Small intestine (tissue), 7 donors: ENCODE data around the gene GLG1. TPM values are rescaled to one million over a fixed set of nuclear protein-coding genes. Genes with fewer than 3 reads are reported as not detected.
"Not testable (repeated sequence)": the region's sequence is repeated elsewhere in the genome, so short reads cannot be mapped to it uniquely, and the experiment has no call there.

Experiments
- DNase-seq, 2 donors: peaks; one replicate each; pipeline versions ENCODE4 v3.0.0 to v3.0.0-alpha.2; 2013
- FAIRE-seq: peaks from 2 replicates; lab custom pipeline; 2012; peaks lifted over from hg19 to GRCh38; lab: Jason Lieb, UNC
- H3K27ac ChIP-seq, 3 donors: one replicate each; pipeline ENCODE4 v1.5.1; 2013; ENCODE audit warnings: low read length in 2 of 3, mild to moderate bottlenecking in 2 of 3, control low read depth in 1 of 3, inconsistent platforms in 1 of 3, low read depth in 1 of 3, moderate library complexity in 1 of 3
- H3K27me3 ChIP-seq, 3 donors: one replicate each; pipeline ENCODE4 v1.6.1; 2013; ENCODE audit warnings: low read length in 3 of 3, inconsistent platforms in 1 of 3; ENCODE audit not compliant: control insufficient read depth in 3 of 3, insufficient read depth in 3 of 3
- H3K36me3 ChIP-seq, 3 donors: one replicate each; pipeline ENCODE4 v1.6.1; 2013; ENCODE audit warnings: low read length in 3 of 3, inconsistent platforms in 1 of 3, low read depth in 1 of 3, mild to moderate bottlenecking in 1 of 3, moderate library complexity in 1 of 3; ENCODE audit not compliant: control insufficient read depth in 3 of 3, insufficient read depth in 2 of 3
- H3K4me1 ChIP-seq, 3 donors: one replicate each; pipeline ENCODE4 v1.6.1; 2013; ENCODE audit warnings: low read length in 2 of 3, inconsistent platforms in 1 of 3, low read depth in 1 of 3, mild to moderate bottlenecking in 1 of 3, moderate library complexity in 1 of 3; ENCODE audit not compliant: control insufficient read depth in 3 of 3, insufficient read depth in 2 of 3
- H3K4me3 ChIP-seq, 3 donors: one replicate each; pipeline ENCODE4 v1.5.1; 2013; ENCODE audit warnings: low read length in 3 of 3, control low read depth in 1 of 3, inconsistent platforms in 1 of 3, low read depth in 1 of 3, mild to moderate bottlenecking in 1 of 3, moderate library complexity in 1 of 3
- H3K9me3 ChIP-seq, 2 donors: one replicate each; pipeline ENCODE4 v1.6.1; 2013; ENCODE audit warnings: low read depth in 1 of 2, low read length in 1 of 2; ENCODE audit not compliant: control insufficient read depth in 2 of 2, insufficient read depth in 1 of 2
- WGBS, 3 donors: extraction: QIAGEN DNeasy Blood & Tissue Kit; methylation state at CpG; one replicate each; pipeline ENCODE4 v1.1.7; 2013; 5-methylcytosine and 5-hydroxymethylcytosine counted together
- polyA plus RNA-seq, 4 donors: library from polyadenylated mRNA; stranded (reverse) in 3 of 4; unstranded in 1 of 4; fragments of 200-250 nt in 3 of 4; fragments of 120-200 nt in 1 of 4; gene quantifications; one replicate each; pipeline versions ENCODE4 v1.2.1 to v1.2.3, GENCODE V29; 2013
- donor health status: healthy with polysubstance abuse.
- donor health status: control.
- donor health status: control.
- donor health status: Bipolar disorder and iron deficiency.
- donor health status: healthy.

GLG1 gene
- polyA plus RNA-seq, 4 donors: 12.2 to 102 (median 28.2) TPM

- not testable (repeated sequence) for H3K9me3 ChIP-seq, H3K4me1 ChIP-seq, DNase-seq, FAIRE-seq, H3K27me3 ChIP-seq, H3K36me3 ChIP-seq, H3K27ac ChIP-seq, H3K4me3 ChIP-seq
- WGBS, 3 donors: 86 to 91% (median 90%) methylated on average over 7 of the region's 7 CpGs
Observed at GRCh38 chr16:74550227-74551019, 56.5 kb downstream of the GLG1 start.

GRCh38 chr16:74546112-74546511 lies 60.8 kb downstream of the GLG1 start:
- not testable (repeated sequence) for H3K4me3 ChIP-seq, H3K9me3 ChIP-seq, H3K27me3 ChIP-seq, DNase-seq, H3K36me3 ChIP-seq, FAIRE-seq, H3K27ac ChIP-seq, H3K4me1 ChIP-seq
- 97 to 100% (median 98%) methylated on average over 4 of the region's 4 CpGs for WGBS, 3 donors

GRCh38 chr16:74542911-74543578 lies 63.9 kb downstream of the GLG1 start:
- H3K9me3 ChIP-seq, H3K36me3 ChIP-seq, FAIRE-seq, H3K27ac ChIP-seq, H3K4me1 ChIP-seq, H3K27me3 ChIP-seq, H3K4me3 ChIP-seq, DNase-seq: not testable (repeated sequence)
- 89 to 93% (median 90%) methylated on average over 1 of the region's 3 CpGs for WGBS, 3 donors

- not testable (repeated sequence) for H3K9me3 ChIP-seq, H3K27ac ChIP-seq, FAIRE-seq, H3K4me3 ChIP-seq, H3K4me1 ChIP-seq, H3K27me3 ChIP-seq, H3K36me3 ChIP-seq
- peak; percentile 58 to 81 for DNase-seq
- WGBS, 3 donors: 10 to 58% (median 22%) methylated on average over 6 of the region's 6 CpGs
Observed at GRCh38 chr16:74540663-74541062, 66.3 kb downstream of the GLG1 start.

GRCh38 chr16:74538801-74539200 lies 68.1 kb downstream of the GLG1 start:
- not testable (repeated sequence) for H3K27ac ChIP-seq, H3K4me1 ChIP-seq, H3K27me3 ChIP-seq, H3K36me3 ChIP-seq, FAIRE-seq, H3K9me3 ChIP-seq, H3K4me3 ChIP-seq, DNase-seq
- 71 to 90% (median 86%) methylated on average over 1 of the region's 3 CpGs for WGBS, 3 donors

- H3K4me1 ChIP-seq, DNase-seq, H3K36me3 ChIP-seq, H3K27me3 ChIP-seq, H3K4me3 ChIP-seq, H3K9me3 ChIP-seq, FAIRE-seq, H3K27ac ChIP-seq: not testable (repeated sequence)
- 92 to 100% (median 100%) methylated on average over 1 of the region's 1 CpG for WGBS, 3 donors
Observed at GRCh38 chr16:74537746-74538145, 69.2 kb downstream of the GLG1 start.

GRCh38 chr16:74534650-74535049 lies 72.3 kb downstream of the GLG1 start:
- H3K4me3 ChIP-seq, FAIRE-seq, H3K27ac ChIP-seq, H3K4me1 ChIP-seq, H3K36me3 ChIP-seq, H3K27me3 ChIP-seq, H3K9me3 ChIP-seq: not testable (repeated sequence)
- WGBS, 3 donors: 25 to 65% (median 27%) methylated on average over 2 to 3 of the region's 4 CpGs
- DNase-seq: peak; percentile 32 to 56

GRCh38 chr16:74524926-74525325 lies 82.0 kb downstream of the GLG1 start:
- no peak overlapping the region for H3K4me3 ChIP-seq
- FAIRE-seq (no peak), DNase-seq (no peak)
- no peak overlapping the region for H3K27ac ChIP-seq
- no peaks in the 10 kb centered on the region for H3K4me1 ChIP-seq
- no peaks in the 10 kb centered on the region for H3K27me3 ChIP-seq
- H3K9me3 ChIP-seq: peaks cover 0 to 4% of the 10 kb centered on the region in 2 donors
- H3K36me3 ChIP-seq: peaks cover 0 to 5% (median 5%) of the 10 kb centered on the region in 3 donors
